Measurements from ENCODE around the gene PLD5. TPM values are rescaled to one million over a fixed set of nuclear protein-coding genes. Genes with fewer than 3 reads are reported as not detected.
"Not testable (repeated sequence)": the region's sequence is repeated elsewhere in the genome, so short reads cannot be mapped to it uniquely, and the experiment has no call there.

PLD5 gene
- total RNA-seq, 2 experiments from 2014 or later, result not detected

- Mint-ChIP-seq H3K4me3 (no peak overlapping the region), H3K27me3 (no peaks in the 10 kb centered on the region)
Observed at GRCh38 chr1:242201090-242201489, 323.4 kb downstream of the PLD5 start.

GRCh38 chr1:242199776-242200458, 324.6 kb downstream of the PLD5 start:
- CTCF ChIA-PET, result interaction anchor here (1.7 kb wide), 1 partner anchor 11 kb away, joined by 3 read pairs; no protein-coding TSS in a partner anchor
- H3K9me3 Mint-ChIP-seq, result no peaks in the 10 kb centered on the region
- H3K4me1 Mint-ChIP-seq, result no peaks in the 10 kb centered on the region
- POLR2A ChIA-PET, result no interaction called here
- H3K4me3 Mint-ChIP-seq, result no peak overlapping the region
- no peaks in the 10 kb centered on the region for H3K36me3 Mint-ChIP-seq (ENCODE audit: low read depth)
- no peak overlapping the region for H3K27ac Mint-ChIP-seq
- H3K27me3 Mint-ChIP-seq, result no peaks in the 10 kb centered on the region
- no peak for DNase-seq

More at GRCh38 chr1:242201090-242201489, 323.4 kb downstream of the PLD5 start:
- H3K9me3 Mint-ChIP-seq, result no peaks in the 10 kb centered on the region
- DNase-seq, result no peak
- no peak overlapping the region for H3K27ac Mint-ChIP-seq
- POLR2A ChIA-PET, result no interaction called here
- CTCF ChIA-PET, result interaction anchor here (1.7 kb wide), 1 partner anchor 10 kb away, joined by 3 read pairs; no protein-coding TSS in a partner anchor
- no peaks in the 10 kb centered on the region for H3K4me1 Mint-ChIP-seq
- no peaks in the 10 kb centered on the region for H3K36me3 Mint-ChIP-seq (ENCODE audit: low read depth)

GRCh38 chr1:242197907-242198820, 326.3 kb downstream of the PLD5 start:
- CTCF ChIA-PET, result interaction anchor here (1.1 kb wide), 1 partner anchor 454 kb away, joined by 3 read pairs; no protein-coding TSS in a partner anchor
- H3K36me3 Mint-ChIP-seq (ENCODE audit: low read depth), result no peaks in the 10 kb centered on the region
- H3K9me3 Mint-ChIP-seq, result no peaks in the 10 kb centered on the region
- no peaks in the 10 kb centered on the region for H3K27me3 Mint-ChIP-seq
- H3K4me1 Mint-ChIP-seq, result no peaks in the 10 kb centered on the region
- POLR2A ChIA-PET, result no interaction called here
- no peak overlapping the region for H3K4me3 Mint-ChIP-seq
- DNase-seq, result no peak
- H3K27ac Mint-ChIP-seq, result no peak overlapping the region

- ChIA-PET POLR2A (no interaction called here), CTCF (no interaction called here)
- Mint-ChIP-seq H3K27me3 (no peaks in the 10 kb centered on the region), H3K27ac (no peak overlapping the region), H3K4me3 (no peak overlapping the region), H3K9me3 (no peaks in the 10 kb centered on the region), H3K4me1 (no peaks in the 10 kb centered on the region), H3K36me3 (ENCODE audit: low read depth) (no peaks in the 10 kb centered on the region)
- no peak for DNase-seq
Observed at GRCh38 chr1:242196914-242197313, 327.6 kb downstream of the PLD5 start.

- H3K27me3 Mint-ChIP-seq, result no peaks in the 10 kb centered on the region
- DNase-seq, result no peak
- no peak overlapping the region for H3K27ac Mint-ChIP-seq
- POLR2A ChIA-PET, result no interaction called here
- CTCF ChIA-PET, result no interaction called here
- H3K36me3 Mint-ChIP-seq (ENCODE audit: low read depth), result no peaks in the 10 kb centered on the region
- H3K9me3 Mint-ChIP-seq, result no peaks in the 10 kb centered on the region
- no peaks in the 10 kb centered on the region for H3K4me1 Mint-ChIP-seq
- no peak overlapping the region for H3K4me3 Mint-ChIP-seq
Observed at GRCh38 chr1:242196101-242196500, 328.4 kb downstream of the PLD5 start.

GRCh38 chr1:242189591-242189990, 334.9 kb downstream of the PLD5 start:
- H3K36me3 Mint-ChIP-seq (ENCODE audit: low read depth), result no peaks in the 10 kb centered on the region
- no peaks in the 10 kb centered on the region for H3K9me3 Mint-ChIP-seq
- POLR2A ChIA-PET, result no interaction called here
- no peaks in the 10 kb centered on the region for H3K27me3 Mint-ChIP-seq
- no peak overlapping the region for H3K27ac Mint-ChIP-seq
- CTCF ChIA-PET, result no interaction called here
- no peak for DNase-seq
- H3K4me3 Mint-ChIP-seq, result no peak overlapping the region
- no peaks in the 10 kb centered on the region for H3K4me1 Mint-ChIP-seq

- Mint-ChIP-seq H3K27me3 (no peaks in the 10 kb centered on the region), H3K4me3 (no peak overlapping the region), H3K9me3 (no peaks in the 10 kb centered on the region), H3K4me1 (no peaks in the 10 kb centered on the region), H3K27ac (no peak overlapping the region), H3K36me3 (ENCODE audit: low read depth) (no peaks in the 10 kb centered on the region)
- CTCF ChIA-PET, result no interaction called here
- DNase-seq, result no peak
- POLR2A ChIA-PET, result no interaction called here
Observed at GRCh38 chr1:242187816-242188215, 336.7 kb downstream of the PLD5 start.

- no peak overlapping the region for H3K27ac Mint-ChIP-seq
- H3K36me3 Mint-ChIP-seq (ENCODE audit: low read depth), result no peaks in the 10 kb centered on the region
- H3K4me1 Mint-ChIP-seq, result no peaks in the 10 kb centered on the region
- DNase-seq, result no peak
- H3K9me3 Mint-ChIP-seq, result no peaks in the 10 kb centered on the region
- ChIA-PET CTCF (no interaction called here), POLR2A (no interaction called here)
- H3K27me3 Mint-ChIP-seq, result no peaks in the 10 kb centered on the region
- no peak overlapping the region for H3K4me3 Mint-ChIP-seq
Observed at GRCh38 chr1:242187171-242187570, 337.3 kb downstream of the PLD5 start.

- Mint-ChIP-seq H3K9me3 (no peaks in the 10 kb centered on the region), H3K27ac (no peak overlapping the region), H3K27me3 (no peaks in the 10 kb centered on the region), H3K4me1 (no peaks in the 10 kb centered on the region), H3K4me3 (no peak overlapping the region), H3K36me3 (ENCODE audit: low read depth) (no peaks in the 10 kb centered on the region)
- ChIA-PET POLR2A (no interaction called here), CTCF (no interaction called here)
- DNase-seq, result no peak
Observed at GRCh38 chr1:242185731-242186130, 338.8 kb downstream of the PLD5 start.

- no peak overlapping the region for H3K27ac Mint-ChIP-seq
- H3K9me3 Mint-ChIP-seq, result no peaks in the 10 kb centered on the region
- H3K4me1 Mint-ChIP-seq, result no peaks in the 10 kb centered on the region
- no peaks in the 10 kb centered on the region for H3K27me3 Mint-ChIP-seq
- H3K4me3 Mint-ChIP-seq, result no peak overlapping the region
- POLR2A ChIA-PET, result no interaction called here
- DNase-seq, result no peak
- CTCF ChIA-PET, result no interaction called here
- H3K36me3 Mint-ChIP-seq (ENCODE audit: low read depth), result no peaks in the 10 kb centered on the region
Observed at GRCh38 chr1:242184955-242185354, 339.5 kb downstream of the PLD5 start.

GRCh38 chr1:242179767-242180166, 344.7 kb downstream of the PLD5 start:
- DNase-seq; H3K9me3 Mint-ChIP-seq; H3K36me3 Mint-ChIP-seq (ENCODE audit: low read depth); H3K4me1 Mint-ChIP-seq; H3K27me3 Mint-ChIP-seq; H3K27ac Mint-ChIP-seq; POLR2A ChIA-PET; H3K4me3 Mint-ChIP-seq: not testable (repeated sequence)
- CTCF ChIA-PET, result interaction anchor here (0.6 to 1.1 kb wide), 2 partner anchors 9 to 1306 kb away, joined by 3 to 4 read pairs; no protein-coding TSS in a partner anchor

GRCh38 chr1:242178924-242179708, 345.4 kb downstream of the PLD5 start:
- CTCF ChIA-PET, result no interaction called here
- no peaks in the 10 kb centered on the region for H3K27me3 Mint-ChIP-seq
- no peaks in the 10 kb centered on the region for H3K9me3 Mint-ChIP-seq
- H3K27ac Mint-ChIP-seq, result no peak overlapping the region
- POLR2A ChIA-PET, result no interaction called here
- no peak for DNase-seq
- H3K4me1 Mint-ChIP-seq, result no peaks in the 10 kb centered on the region
- H3K36me3 Mint-ChIP-seq (ENCODE audit: low read depth), result no peaks in the 10 kb centered on the region
- no peak overlapping the region for H3K4me3 Mint-ChIP-seq

GRCh38 chr1:242178436-242178835, 346.1 kb downstream of the PLD5 start:
- no peaks in the 10 kb centered on the region for H3K9me3 Mint-ChIP-seq
- H3K4me1 Mint-ChIP-seq, result no peaks in the 10 kb centered on the region
- POLR2A ChIA-PET, result no interaction called here
- H3K36me3 Mint-ChIP-seq (ENCODE audit: low read depth), result no peaks in the 10 kb centered on the region
- H3K27ac Mint-ChIP-seq, result no peak overlapping the region
- no peaks in the 10 kb centered on the region for H3K27me3 Mint-ChIP-seq
- DNase-seq, result no peak
- CTCF ChIA-PET, result no interaction called here
- H3K4me3 Mint-ChIP-seq, result no peak overlapping the region

Data from activated CD4-positive, alpha-beta T cell treated with anti-CD3 and anti-CD28 coated beads, Interleukin-2, amount 10 ng/mL, durations not matched to agents 7 days and 5 days (primary cell).